Panc1 (cell line): ENCODE measurements around the gene ERFL.

ENCODE experiments used
- REST ChIP-seq, 2 experiments: IDR thresholded peaks; 2 replicates each; pipeline ENCODE4 v1.6.1; 2011 to 2012; ENCODE audit warnings: low read depth in 2 of 2, control low read depth in 1 of 2, low read length in 1 of 2, mild to moderate bottlenecking in 1 of 2, moderate library complexity in 1 of 2; ENCODE audit not compliant: insufficient read depth in 1 of 2
- SIN3A ChIP-seq: IDR thresholded peaks from 2 replicates; pipeline ENCODE4 v1.6.1; 2012; ENCODE audit warnings: low read depth, mild to moderate bottlenecking, low read length, moderate library complexity, borderline replicate concordance; ENCODE audit not compliant: insufficient read depth
- TF ChIP-seq, protein P1 (sequence below): fragments of 450-650 bp; IDR thresholded peaks from 2 replicates; pipeline ENCODE4 v1.5.1; 2017; ENCODE audit warnings: mild to moderate bottlenecking

DNA sequence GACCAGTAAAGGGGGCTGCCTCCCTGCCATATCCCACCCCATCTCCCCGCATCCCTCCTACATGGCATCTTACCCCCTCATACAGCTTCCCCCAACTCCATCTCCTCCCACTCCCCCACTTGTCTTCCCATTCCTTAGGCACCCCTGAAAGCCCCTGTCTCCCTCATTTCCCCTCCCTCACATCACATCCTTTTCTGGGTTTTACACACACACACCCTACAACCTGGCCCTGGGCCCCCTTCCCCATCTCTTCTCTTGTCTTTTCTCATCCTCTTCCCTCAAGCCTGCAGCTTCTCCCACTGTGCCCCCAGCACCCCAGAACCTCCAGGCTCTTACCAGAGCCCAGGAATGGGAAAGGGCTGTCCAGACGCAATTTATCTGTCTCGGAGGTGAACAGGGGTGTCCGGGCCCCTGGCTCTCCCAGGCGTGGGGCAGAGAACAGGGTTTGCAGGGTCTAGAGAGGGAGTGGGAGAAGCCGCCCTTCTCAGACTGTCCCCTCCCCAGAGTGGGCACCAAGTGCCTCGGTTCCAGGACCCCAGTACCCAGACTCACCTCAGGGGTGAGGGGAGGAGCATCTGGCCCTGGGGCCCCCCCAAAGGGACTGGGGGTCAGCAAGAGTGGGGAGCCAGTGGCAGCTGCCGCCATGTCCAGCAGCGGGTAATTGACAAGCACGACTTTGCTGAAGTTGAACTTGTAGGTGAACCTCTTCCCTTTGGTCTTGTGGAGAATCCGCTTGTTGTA lies 19.4 kb downstream of the ERFL start:
- TF ChIP-seq REST (IDR thresholded peaks at IDR 0.05; ENCODE audit: insufficient read depth in 1 of 2, low read depth in 2 of 2, low read length in 1 of 2) (no peak), SIN3A (no peak)
- TF ChIP-seq, protein P1, sequence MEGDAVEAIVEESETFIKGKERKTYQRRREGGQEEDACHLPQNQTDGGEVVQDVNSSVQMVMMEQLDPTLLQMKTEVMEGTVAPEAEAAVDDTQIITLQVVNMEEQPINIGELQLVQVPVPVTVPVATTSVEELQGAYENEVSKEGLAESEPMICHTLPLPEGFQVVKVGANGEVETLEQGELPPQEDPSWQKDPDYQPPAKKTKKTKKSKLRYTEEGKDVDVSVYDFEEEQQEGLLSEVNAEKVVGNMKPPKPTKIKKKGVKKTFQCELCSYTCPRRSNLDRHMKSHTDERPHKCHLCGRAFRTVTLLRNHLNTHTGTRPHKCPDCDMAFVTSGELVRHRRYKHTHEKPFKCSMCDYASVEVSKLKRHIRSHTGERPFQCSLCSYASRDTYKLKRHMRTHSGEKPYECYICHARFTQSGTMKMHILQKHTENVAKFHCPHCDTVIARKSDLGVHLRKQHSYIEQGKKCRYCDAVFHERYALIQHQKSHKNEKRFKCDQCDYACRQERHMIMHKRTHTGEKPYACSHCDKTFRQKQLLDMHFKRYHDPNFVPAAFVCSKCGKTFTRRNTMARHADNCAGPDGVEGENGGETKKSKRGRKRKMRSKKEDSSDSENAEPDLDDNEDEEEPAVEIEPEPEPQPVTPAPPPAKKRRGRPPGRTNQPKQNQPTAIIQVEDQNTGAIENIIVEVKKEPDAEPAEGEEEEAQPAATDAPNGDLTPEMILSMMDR = no peak
